ENCODE data around the gene KCNJ9.

GRCh38 chr1:160071289-160071688, 10.0 kb upstream of the KCNJ9 start:
- TF ChIP-seq POLR2A (IDR thresholded peaks at IDR 0.05; ENCODE audit: low read length) = no peak
- TF ChIP-seq GATA1 (IDR thresholded peaks at IDR 0.05; ENCODE audit: low read depth, low read length) = no peak
